HG03139 (cell line): Measurements from ENCODE around the gene NID1.

ENCODE experiments used
- ATAC-seq: cut with Tn5 transposase; IDR thresholded peaks from one replicate; pipeline ENCODE4 v1.9.1; 2021; ENCODE audit not compliant: unreplicated experiment

NID1 gene

GRCh38 chr1:236066828-236067386 lies 2.0 kb upstream of the NID1 start:
- peak; percentile 59 for ATAC-seq

- ATAC-seq = no peak
Measured at GRCh38 chr1:236066054-236066453, 1.2 kb upstream of the NID1 start.

GRCh38 chr1:236065509-236066005 lies 667 bp upstream of the NID1 start:
- no peak for ATAC-seq

GRCh38 chr1:236063919-236064673 lies 794 bp downstream of the NID1 start:
- ATAC-seq = peak; percentile 23

GRCh38 chr1:236063551-236063918 lies 1.4 kb downstream of the NID1 start:
- ATAC-seq = no peak

GRCh38 chr1:236060286-236060685 lies 4.6 kb downstream of the NID1 start:
- ATAC-seq = no peak

- ATAC-seq = no peak
Measured at GRCh38 chr1:236059011-236059410, 5.9 kb downstream of the NID1 start.

- ATAC-seq = peak; percentile 61
Measured at GRCh38 chr1:236058141-236058934, 6.6 kb downstream of the NID1 start.

GRCh38 chr1:236057546-236057945 lies 7.3 kb downstream of the NID1 start:
- ATAC-seq = no peak

GRCh38 chr1:236052232-236052993 lies 12.5 kb downstream of the NID1 start:
- no peak for ATAC-seq

- no peak for ATAC-seq
Measured at GRCh38 chr1:236051242-236051791, 13.6 kb downstream of the NID1 start.

GRCh38 chr1:236045771-236046170 lies 19.1 kb downstream of the NID1 start:
- ATAC-seq = no peak

GRCh38 chr1:236044341-236044740 lies 20.5 kb downstream of the NID1 start:
- ATAC-seq = no peak

- ATAC-seq = no peak
Measured at GRCh38 chr1:236041631-236042618, 23.0 kb downstream of the NID1 start.

- no peak for ATAC-seq
Measured at GRCh38 chr1:236039740-236040685, 24.9 kb downstream of the NID1 start.

- no peak for ATAC-seq
Measured at GRCh38 chr1:236038034-236038433, 26.9 kb downstream of the NID1 start.

GRCh38 chr1:236035681-236036101 lies 29.2 kb downstream of the NID1 start:
- no peak for ATAC-seq

- no peak for ATAC-seq
Measured at GRCh38 chr1:236033336-236033735, 31.6 kb downstream of the NID1 start.
